H9 (cell line): ENCODE measurements around the gene UTP11. TPM values are rescaled to one million over a fixed set of nuclear protein-coding genes. Genes with fewer than 3 reads are reported as not detected.

ENCODE experiments used
- DNase-seq: peaks from one replicate; pipeline ENCODE4 v3.0.0-alpha.2; 2017
- H2AFZ ChIP-seq: one replicate; pipeline ENCODE4 v1.6.1; 2013; ENCODE audit warnings: mild to moderate bottlenecking, low read length, control low read depth, moderate library complexity
- H2AK5ac ChIP-seq: 2 replicates; pipeline ENCODE4 v1.6.1; 2013; ENCODE audit warnings: low read length, control low read depth, mixed read lengths; ENCODE audit not compliant: insufficient read length
- H2BK120ac ChIP-seq: one replicate; pipeline ENCODE4 v1.6.1; 2013; ENCODE audit warnings: low read depth, mild to moderate bottlenecking, low read length, control low read depth, inconsistent platforms; ENCODE audit not compliant: poor library complexity, severe bottlenecking
- H2BK12ac ChIP-seq: 2 replicates; pipeline ENCODE4 v1.6.1; 2013; ENCODE audit warnings: low read length, control low read depth, mixed read lengths, low read depth; ENCODE audit not compliant: insufficient read length
- H2BK15ac ChIP-seq: 2 replicates; pipeline ENCODE4 v1.6.1; 2013; ENCODE audit warnings: low read depth, low read length, control low read depth
- H2BK20ac ChIP-seq: one replicate; pipeline ENCODE4 v1.6.1; 2013; ENCODE audit warnings: low read depth, mild to moderate bottlenecking, low read length, control low read depth, inconsistent platforms; ENCODE audit not compliant: poor library complexity, severe bottlenecking
- H2BK5ac ChIP-seq: 2 replicates; pipeline ENCODE4 v1.6.1; 2013; ENCODE audit warnings: low read length, control low read depth, mixed read lengths; ENCODE audit not compliant: insufficient read length
- H3K14ac ChIP-seq: 2 replicates; pipeline ENCODE4 v1.6.1; 2013; ENCODE audit warnings: low read length, control low read depth; ENCODE audit not compliant: insufficient read depth
- H3K18ac ChIP-seq: 2 replicates; pipeline ENCODE4 v1.6.1; 2013; ENCODE audit warnings: low read depth, mild to moderate bottlenecking, mixed read lengths, low read length, control low read depth; ENCODE audit not compliant: insufficient read length
- H3K23ac ChIP-seq: 2 replicates; pipeline ENCODE4 v1.6.1; 2013; ENCODE audit warnings: low read length, control low read depth, mixed read lengths, low read depth; ENCODE audit not compliant: insufficient read length
- H3K23me2 ChIP-seq: 2 replicates; pipeline ENCODE4 v1.6.1; 2013; ENCODE audit warnings: low read depth, mild to moderate bottlenecking, mixed read lengths, low read length, control low read depth; ENCODE audit not compliant: insufficient read length, poor library complexity, severe bottlenecking
- H3K27ac ChIP-seq: 2 replicates; pipeline ENCODE4 v1.5.1; 2013; ENCODE audit warnings: low read length, control low read depth, mixed read lengths, low read depth; ENCODE audit not compliant: insufficient read length
- H3K27me3 ChIP-seq: 2 replicates; pipeline ENCODE4 v1.6.1; 2013; ENCODE audit warnings: low read length, control low read depth, inconsistent platforms; ENCODE audit not compliant: insufficient read depth
- H3K4ac ChIP-seq: 2 replicates; pipeline ENCODE4 v1.6.1; 2013; ENCODE audit warnings: low read depth, mild to moderate bottlenecking, control low read depth, inconsistent platforms, low read length, moderate library complexity
- H3K4me1 ChIP-seq: 2 replicates; pipeline ENCODE4 v1.6.1; 2013; ENCODE audit warnings: low read length, control low read depth, inconsistent platforms; ENCODE audit not compliant: insufficient read depth
- H3K4me2 ChIP-seq: 2 replicates; pipeline ENCODE4 v1.6.1; 2013; ENCODE audit warnings: low read length, control low read depth, mixed read lengths; ENCODE audit not compliant: insufficient read length, insufficient read depth
- H3K56ac ChIP-seq: 2 replicates; pipeline ENCODE4 v1.6.1; 2013; ENCODE audit warnings: low read depth, mild to moderate bottlenecking, mixed read lengths, low read length, control low read depth; ENCODE audit not compliant: insufficient read length
- H3K79me1 ChIP-seq: 2 replicates; pipeline ENCODE4 v1.6.1; 2013; ENCODE audit warnings: low read depth, mild to moderate bottlenecking, moderate library complexity, low read length, control low read depth, inconsistent platforms; ENCODE audit not compliant: insufficient read depth, poor library complexity, severe bottlenecking
- H3K79me2 ChIP-seq: 2 replicates; pipeline ENCODE4 v1.6.1; 2013; ENCODE audit warnings: low read length, control low read depth, inconsistent platforms; ENCODE audit not compliant: insufficient read depth
- H3K9ac ChIP-seq: 2 replicates; pipeline ENCODE4 v1.6.1; 2013; ENCODE audit warnings: low read length, control low read depth, mixed read lengths; ENCODE audit not compliant: insufficient read length; ENCODE audit errors: extremely low read depth
- H3K9me3 ChIP-seq: one replicate; pipeline ENCODE4 v1.6.1; 2013; ENCODE audit warnings: low read depth, low read length, inconsistent platforms; ENCODE audit not compliant: control insufficient read depth
- H3T11ph ChIP-seq: one replicate; pipeline ENCODE4 v1.6.1; 2013; ENCODE audit warnings: mild to moderate bottlenecking, low read length, control low read depth, inconsistent platforms
- H4K20me1 ChIP-seq: one replicate; pipeline ENCODE4 v1.6.1; 2013; ENCODE audit not compliant: control insufficient read depth, insufficient read length, insufficient read depth
- H4K5ac ChIP-seq: 2 replicates; pipeline ENCODE4 v1.6.1; 2013; ENCODE audit warnings: low read depth, mild to moderate bottlenecking, mixed read lengths, low read length, control low read depth; ENCODE audit not compliant: insufficient read length
- H4K8ac ChIP-seq: replicated peaks from 2 replicates; pipeline ENCODE4 v1.6.1; 2013; ENCODE audit warnings: low read length, control low read depth, mixed read lengths, low read depth; ENCODE audit not compliant: insufficient read length
- H4K91ac ChIP-seq: 2 replicates; pipeline ENCODE4 v1.6.1; 2013; ENCODE audit warnings: low read depth, mild to moderate bottlenecking, moderate library complexity, mixed read lengths, low read length, control low read depth; ENCODE audit not compliant: insufficient read length
- H3K27ac Mint-ChIP-seq, 3 experiments: 2 replicates in 2 of 3; 3 replicates in 1 of 3; pipeline ENCODE4 v1.8.0; 2020 to 2021; ENCODE audit warnings: mixed read lengths in 3 of 3, mild to moderate bottlenecking in 1 of 3, moderate library complexity in 1 of 3
- H3K27me3 Mint-ChIP-seq: 2 replicates; pipeline ENCODE4 v1.8.0; 2021; ENCODE audit warnings: low read depth, mild to moderate bottlenecking, moderate library complexity, mixed read lengths
- H3K36me3 Mint-ChIP-seq, 3 experiments: 2 replicates in 2 of 3; 3 replicates in 1 of 3; pipeline ENCODE4 v1.8.0; 2020 to 2021; ENCODE audit warnings: low read depth in 3 of 3, mixed read lengths in 3 of 3; ENCODE audit not compliant: insufficient read depth in 1 of 3
- H3K4me1 Mint-ChIP-seq, 2 experiments: 2 replicates each; pipeline ENCODE4 v1.8.0; 2020; ENCODE audit warnings: mixed read lengths in 2 of 2
- H3K4me3 Mint-ChIP-seq, 2 experiments: 2 replicates in 1 of 2; 3 replicates in 1 of 2; pipeline ENCODE4 v1.8.0; 2020 to 2021; ENCODE audit warnings: mild to moderate bottlenecking in 2 of 2, mixed read lengths in 2 of 2, moderate library complexity in 1 of 2
- H3K9me3 Mint-ChIP-seq, 2 experiments: 2 replicates in 1 of 2; 3 replicates in 1 of 2; pipeline ENCODE4 v1.8.0; 2020; ENCODE audit warnings: mild to moderate bottlenecking in 2 of 2, mixed read lengths in 2 of 2, moderate library complexity in 1 of 2
- CTCF ChIP-seq: fragments of 200-600 bp; sonication (generic); conservative IDR thresholded peaks from 3 replicates; pipeline ENCODE4 v1.8.0; 2021; ENCODE audit warnings: antibody characterized with exemption, mild to moderate bottlenecking
- WGBS: extraction: QIAGEN DNeasy Blood & Tissue Kit; methylation state at CpG from one replicate; pipeline ENCODE4 v1.1.7; 2013; ENCODE audit warnings: missing lambda C conversion rate, low lambda C conversion rate, mixed read lengths; ENCODE audit not compliant: insufficient read length; ENCODE audit errors: extremely low coverage; 5-methylcytosine and 5-hydroxymethylcytosine counted together
- total RNA-seq: library from RNA; stranded (reverse); gene quantifications from 2 replicates; pipeline ENCODE4 v1.2.1, GENCODE V29; 2021

UTP11 gene
- total RNA-seq, 1 experiment from 2014 or later = 63.1 TPM

DNA sequence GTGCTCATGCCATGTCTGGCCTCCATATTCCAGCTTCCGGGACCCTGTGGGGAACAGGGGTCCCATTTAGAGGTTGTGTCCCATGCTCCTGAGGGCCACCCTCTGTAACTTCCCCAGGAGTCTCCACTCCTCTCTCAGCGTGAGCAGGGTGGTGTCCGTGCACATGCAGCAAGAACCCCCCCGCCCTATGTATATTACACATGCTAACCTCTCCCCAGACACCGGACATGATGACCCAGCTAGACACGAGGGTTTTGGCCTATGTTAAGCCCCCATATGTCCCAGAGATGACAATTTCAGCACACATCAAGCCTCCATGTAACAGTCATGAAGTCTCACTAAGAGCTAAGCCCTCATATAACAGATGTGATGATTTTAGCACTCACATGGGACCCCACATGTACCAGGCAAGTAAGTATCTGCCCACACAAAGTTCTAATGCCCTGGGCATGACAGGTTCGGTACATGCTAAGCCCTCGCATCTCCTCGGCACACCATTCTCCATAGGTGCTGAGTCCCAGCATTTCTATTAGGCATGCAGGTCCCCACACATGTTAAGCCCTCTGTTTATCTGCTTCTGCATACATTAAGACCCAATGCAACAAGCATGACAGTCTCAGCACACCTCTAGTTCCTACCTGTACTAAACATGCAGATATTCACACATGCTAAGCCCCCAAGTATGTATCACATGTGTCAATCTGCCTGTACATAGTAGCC, 14.3 kb upstream of the UTP11 start:
- H3K4me1 ChIP-seq = peaks cover 25% of the 10 kb centered on the region
- Mint-ChIP-seq H3K27me3 (no peaks in the 10 kb centered on the region), H3K9me3 (no peaks in the 10 kb centered on the region), H3K36me3 (peaks cover 17 to 36% (median 32%) of the 10 kb centered on the region in 3 experiments), H3K4me3 (no peak overlapping the region), H3K4me1 (peaks cover 40 to 48% of the 10 kb centered on the region in 2 experiments), H3K27ac (peak overlapping the region in 2 of 3 experiments; percentile 7 to 82; a peak in 3 of 7 replicates)
- peaks cover 13% of the 10 kb centered on the region for H3K23me2 ChIP-seq
- no peak for TF ChIP-seq CTCF
- H3K27ac ChIP-seq = no peak overlapping the region
- H3K79me2 ChIP-seq = no peaks in the 10 kb centered on the region; the same call in 1 of the 2 replicates
- H2AK5ac ChIP-seq = no peak overlapping the region
- no peak overlapping the region for H2BK15ac ChIP-seq
- no peak overlapping the region for H3K14ac ChIP-seq
- no peak overlapping the region for H3T11ph ChIP-seq
- no peak overlapping the region for H4K5ac ChIP-seq
- H2BK120ac ChIP-seq = no peak overlapping the region
- H3K4me2 ChIP-seq = no peak overlapping the region
- no peak overlapping the region for H3K56ac ChIP-seq
- H2AFZ ChIP-seq = no peak overlapping the region
- H2BK5ac ChIP-seq = no peak overlapping the region
- WGBS = no CpG with 5 or more reads among the region's 9 CpGs
- no peak overlapping the region for H3K4ac ChIP-seq
- H4K20me1 ChIP-seq = no peaks in the 10 kb centered on the region
- no peak overlapping the region for H3K9ac ChIP-seq
- H2BK12ac ChIP-seq = no peak overlapping the region
- no peaks in the 10 kb centered on the region for H3K79me1 ChIP-seq
- no peak overlapping the region for H3K18ac ChIP-seq
- H3K9me3 ChIP-seq = no peaks in the 10 kb centered on the region
- no peak overlapping the region for H3K23ac ChIP-seq
- H3K27me3 ChIP-seq = no peaks in the 10 kb centered on the region
- H2BK20ac ChIP-seq = no peak overlapping the region
- no peak for DNase-seq
- no peak overlapping the region for H4K8ac ChIP-seq
- H4K91ac ChIP-seq = no peak overlapping the region
